ENCODE data around the gene LMBR1. TPM values are rescaled to one million over a fixed set of nuclear protein-coding genes. Genes with fewer than 3 reads are reported as not detected.

The LMBR1 gene
- total and polyA plus RNA-seq, 2 of the 4 experiments (the other 2 are of a cell fraction), result 11.9 to 19.9 TPM

DNA sequence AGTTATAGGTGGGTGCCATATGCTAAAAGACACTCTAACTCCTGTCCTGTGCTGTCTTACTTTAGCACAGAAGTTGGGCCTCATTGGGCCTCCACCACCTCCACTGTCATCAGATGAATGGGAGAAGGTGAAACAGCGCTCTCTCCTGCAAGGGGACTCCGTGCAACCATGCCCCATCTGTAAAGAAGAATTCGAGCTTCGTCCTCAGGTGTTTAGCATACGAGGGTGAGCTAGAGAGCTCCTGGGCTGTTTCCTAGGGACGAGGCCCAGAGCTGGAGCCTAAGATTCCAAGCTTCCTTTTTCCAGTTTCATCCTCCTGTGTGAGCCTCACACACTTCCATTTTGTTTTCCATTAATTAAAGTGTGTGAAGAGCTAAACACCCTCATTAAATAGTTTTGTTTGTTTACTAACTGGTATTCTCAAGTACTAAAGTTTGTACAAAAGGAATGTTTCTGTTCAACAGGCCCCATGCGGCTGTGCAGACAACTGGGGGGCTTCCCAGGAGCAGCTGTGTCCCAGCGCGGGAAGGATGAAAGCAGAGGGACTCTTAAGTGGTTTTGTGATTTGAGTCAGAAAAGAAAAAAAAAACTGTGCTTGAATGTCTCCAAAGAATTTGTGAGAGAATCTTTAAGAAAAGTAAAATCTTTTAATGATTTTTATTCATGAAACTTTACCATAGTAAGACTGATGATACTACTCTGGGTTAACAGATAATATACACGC lies 238.3 kb downstream of the LMBR1 start:
- POLR2A ChIA-PET (ENCODE audit: unreplicated experiment), result no interaction called here

More for the DNA sequence above, 238.3 kb downstream of the LMBR1 start:
- Histone ChIP-seq H2AK9ac (replicated peaks; ENCODE audit: low read depth, low read length, poor library complexity) (no peak overlapping the region), H3K56ac (ENCODE audit: extremely low read depth, insufficient read depth, low read length) (no peak overlapping the region), H2AK5ac (ENCODE audit: low read depth, low read length) (no peak overlapping the region), H2BK20ac (ENCODE audit: low read depth, low read length) (no peak overlapping the region), H2BK15ac (ENCODE audit: low read depth, low read length) (no peak overlapping the region), H3K4me2 (ENCODE audit: low read depth, low read length) (no peak overlapping the region), H3K14ac (replicated peaks; ENCODE audit: low read depth, low read length) (no peak overlapping the region), H3K4me1 (ENCODE audit: control insufficient read depth, insufficient read depth, low read length) (no peaks in the 10 kb centered on the region; the same call in 1 of the 2 replicates), H3K9me3 (ENCODE audit: control insufficient read depth, insufficient read depth, low read length) (no peaks in the 10 kb centered on the region), H3K36me3 (ENCODE audit: control insufficient read depth, insufficient read depth, low read length) (no peaks in the 10 kb centered on the region), H2AFZ (replicated peaks; ENCODE audit: low read length, poor library complexity) (no peak overlapping the region), H2BK5ac (ENCODE audit: low read depth, low read length, poor library complexity, severe bottlenecking) (no peak overlapping the region), H4K20me1 (ENCODE audit: insufficient read depth, low read length) (no peaks in the 10 kb centered on the region), H4K8ac (ENCODE audit: low read depth in 2 of 2, low read length in 2 of 2) (no peak overlapping the region), H3K9me1 (ENCODE audit: insufficient read depth, low read length) (peaks cover 4% of the 10 kb centered on the region), H3K79me1 (ENCODE audit: low read depth in 1 of 2, low read length in 2 of 2) (no peaks in the 10 kb centered on the region), H2BK120ac (ENCODE audit: low read depth, low read length) (no peak overlapping the region), H3K4me3 (ENCODE audit: insufficient read depth, low read depth, low read length) (no peak overlapping the region), H3K23ac (ENCODE audit: low read depth, low read length) (no peak overlapping the region), H3K27ac (ENCODE audit: insufficient read depth, low read length) (no peak overlapping the region), H3K4ac (ENCODE audit: low read depth, low read length) (no peak overlapping the region), H4K5ac (ENCODE audit: low read depth, low read length) (no peak overlapping the region), H3K18ac (ENCODE audit: low read depth, low read length) (no peak overlapping the region), H4K91ac (ENCODE audit: insufficient read depth, low read depth, low read length) (no peak overlapping the region), H3K9ac (ENCODE audit: low read depth, low read length) (no peak overlapping the region), H3K27me3 (ENCODE audit: control insufficient read depth, insufficient read depth, low read length) (no peaks in the 10 kb centered on the region)
- intact Hi-C loops (cut with micrococcal nuclease), result loop anchor here (5.0 kb wide), 1 partner anchor 857 kb away; no protein-coding TSS in a partner anchor
- CTCF ChIA-PET, result interaction anchor here (0.5 to 0.8 kb wide), 3 partner anchors 74 to 287 kb away, joined by 3 to 6 read pairs (median 3); no protein-coding TSS in a partner anchor
- BruUV-seq (replicated peaks), result no TSS peak
- ATAC-seq (ENCODE audit: low read depth), result no peak
- in situ Hi-C loops (cut with MboI; ENCODE audit: low sequenced_read_pairs), result no loop called here
- no CpG with 5 or more reads among the region's 10 CpGs for WGBS, 2 experiments (ENCODE audit: extremely low coverage in 2 of 2, insufficient read length in 1 of 2)
- TF ChIP-seq POLR2A (IDR thresholded peaks at IDR 0.05; ENCODE audit: low read depth, low read length), result no peak
- TF ChIP-seq, protein P1, sequence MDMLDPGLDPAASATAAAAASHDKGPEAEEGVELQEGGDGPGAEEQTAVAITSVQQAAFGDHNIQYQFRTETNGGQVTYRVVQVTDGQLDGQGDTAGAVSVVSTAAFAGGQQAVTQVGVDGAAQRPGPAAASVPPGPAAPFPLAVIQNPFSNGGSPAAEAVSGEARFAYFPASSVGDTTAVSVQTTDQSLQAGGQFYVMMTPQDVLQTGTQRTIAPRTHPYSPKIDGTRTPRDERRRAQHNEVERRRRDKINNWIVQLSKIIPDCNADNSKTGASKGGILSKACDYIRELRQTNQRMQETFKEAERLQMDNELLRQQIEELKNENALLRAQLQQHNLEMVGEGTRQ (IDR thresholded peaks at IDR 0.05; ENCODE audit: low read depth, low read length), result no peak
- TF ChIP-seq RAD21 (IDR thresholded peaks at IDR 0.05; ENCODE audit: low read length), result no peak
- TF ChIP-seq, protein P2, sequence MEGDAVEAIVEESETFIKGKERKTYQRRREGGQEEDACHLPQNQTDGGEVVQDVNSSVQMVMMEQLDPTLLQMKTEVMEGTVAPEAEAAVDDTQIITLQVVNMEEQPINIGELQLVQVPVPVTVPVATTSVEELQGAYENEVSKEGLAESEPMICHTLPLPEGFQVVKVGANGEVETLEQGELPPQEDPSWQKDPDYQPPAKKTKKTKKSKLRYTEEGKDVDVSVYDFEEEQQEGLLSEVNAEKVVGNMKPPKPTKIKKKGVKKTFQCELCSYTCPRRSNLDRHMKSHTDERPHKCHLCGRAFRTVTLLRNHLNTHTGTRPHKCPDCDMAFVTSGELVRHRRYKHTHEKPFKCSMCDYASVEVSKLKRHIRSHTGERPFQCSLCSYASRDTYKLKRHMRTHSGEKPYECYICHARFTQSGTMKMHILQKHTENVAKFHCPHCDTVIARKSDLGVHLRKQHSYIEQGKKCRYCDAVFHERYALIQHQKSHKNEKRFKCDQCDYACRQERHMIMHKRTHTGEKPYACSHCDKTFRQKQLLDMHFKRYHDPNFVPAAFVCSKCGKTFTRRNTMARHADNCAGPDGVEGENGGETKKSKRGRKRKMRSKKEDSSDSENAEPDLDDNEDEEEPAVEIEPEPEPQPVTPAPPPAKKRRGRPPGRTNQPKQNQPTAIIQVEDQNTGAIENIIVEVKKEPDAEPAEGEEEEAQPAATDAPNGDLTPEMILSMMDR (conservative IDR thresholded peaks at IDR 0.05; ENCODE audit: low read depth, low read length), result no peak
- TF ChIP-seq, protein P3, sequence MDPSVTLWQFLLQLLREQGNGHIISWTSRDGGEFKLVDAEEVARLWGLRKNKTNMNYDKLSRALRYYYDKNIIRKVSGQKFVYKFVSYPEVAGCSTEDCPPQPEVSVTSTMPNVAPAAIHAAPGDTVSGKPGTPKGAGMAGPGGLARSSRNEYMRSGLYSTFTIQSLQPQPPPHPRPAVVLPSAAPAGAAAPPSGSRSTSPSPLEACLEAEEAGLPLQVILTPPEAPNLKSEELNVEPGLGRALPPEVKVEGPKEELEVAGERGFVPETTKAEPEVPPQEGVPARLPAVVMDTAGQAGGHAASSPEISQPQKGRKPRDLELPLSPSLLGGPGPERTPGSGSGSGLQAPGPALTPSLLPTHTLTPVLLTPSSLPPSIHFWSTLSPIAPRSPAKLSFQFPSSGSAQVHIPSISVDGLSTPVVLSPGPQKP (IDR thresholded peaks at IDR 0.05; ENCODE audit: borderline replicate concordance, low read depth, low read length), result no peak
- dilution Hi-C loops (cut with HindIII; ENCODE audit: low sequenced_read_pairs, unreplicated experiment), result no loop called here
- no peak for DNase-seq

All from IMR-90 (cell line).